ENCODE data around the gene KCNQ2. TPM values are rescaled to one million over a fixed set of nuclear protein-coding genes. Genes with fewer than 3 reads are reported as not detected.

KCNQ2 gene
- total RNA-seq, 1 experiment from 2014 or later: 0.25 TPM

- ChIA-PET CTCF (no interaction called here), POLR2A (no interaction called here)
- Mint-ChIP-seq H3K27ac (ENCODE audit: unreplicated experiment) (no peak overlapping the region), H3K27me3 (ENCODE audit: insufficient read depth, unreplicated experiment) (no peaks in the 10 kb centered on the region), H3K4me1 (ENCODE audit: low read depth, unreplicated experiment) (no peaks in the 10 kb centered on the region), H3K36me3 (ENCODE audit: insufficient read depth, unreplicated experiment) (no peaks in the 10 kb centered on the region), H3K4me3 (ENCODE audit: unreplicated experiment) (no peak overlapping the region), H3K9me3 (ENCODE audit: unreplicated experiment) (peaks cover 20% of the 10 kb centered on the region)
- H3K4me3 ChIP-seq (ENCODE audit: low read depth, low read length): no peak overlapping the region
- no peak for TF ChIP-seq CTCF (IDR thresholded peaks at IDR 0.05; ENCODE audit: insufficient read depth in 1 of 2, low read depth in 1 of 2, low read length in 1 of 2, severe bottlenecking in 1 of 2, unreplicated experiment in 1 of 2)
- no peaks in the 10 kb centered on the region for H3K36me3 ChIP-seq (ENCODE audit: control insufficient read depth, insufficient read depth, low read length)
- BruUV-seq (replicated peaks): no TSS peak
- intact Hi-C loops (cut with micrococcal nuclease; ENCODE audit: unreplicated experiment): no loop called here
- no peaks in the 10 kb centered on the region for H3K9me3 ChIP-seq
- H3K4me1 ChIP-seq: no peaks in the 10 kb centered on the region
- H3K27me3 ChIP-seq (replicated peaks; ENCODE audit: control insufficient read depth, insufficient read depth, low read length): no peaks in the 10 kb centered on the region
- DNase-seq: no peak
These were observed 20.1 kb upstream of the KCNQ2 start for GRCh38 chr20:63492518-63492917.

- Histone ChIP-seq H3K4me1 (no peaks in the 10 kb centered on the region), H3K36me3 (ENCODE audit: control insufficient read depth, insufficient read depth, low read length) (no peaks in the 10 kb centered on the region), H3K9me3 (no peaks in the 10 kb centered on the region), H3K27me3 (replicated peaks; ENCODE audit: control insufficient read depth, insufficient read depth, low read length) (no peaks in the 10 kb centered on the region), H3K4me3 (ENCODE audit: low read depth, low read length) (no peak overlapping the region)
- Mint-ChIP-seq H3K27ac (ENCODE audit: unreplicated experiment) (no peak overlapping the region), H3K9me3 (ENCODE audit: unreplicated experiment) (peaks cover 20% of the 10 kb centered on the region), H3K27me3 (ENCODE audit: insufficient read depth, unreplicated experiment) (no peaks in the 10 kb centered on the region), H3K4me1 (ENCODE audit: low read depth, unreplicated experiment) (no peaks in the 10 kb centered on the region), H3K36me3 (ENCODE audit: insufficient read depth, unreplicated experiment) (no peaks in the 10 kb centered on the region), H3K4me3 (ENCODE audit: unreplicated experiment) (no peak overlapping the region)
- ChIA-PET POLR2A (no interaction called here), CTCF (no interaction called here)
- no TSS peak for BruUV-seq (replicated peaks)
- DNase-seq: no peak
- TF ChIP-seq CTCF (IDR thresholded peaks at IDR 0.05; ENCODE audit: insufficient read depth in 1 of 2, low read depth in 1 of 2, low read length in 1 of 2, severe bottlenecking in 1 of 2, unreplicated experiment in 1 of 2): no peak
- intact Hi-C loops (cut with micrococcal nuclease; ENCODE audit: unreplicated experiment): no loop called here
These were observed 19.3 kb upstream of the KCNQ2 start for GRCh38 chr20:63491635-63492230.

- Histone ChIP-seq H3K4me3 (ENCODE audit: low read depth, low read length) (no peak overlapping the region), H3K4me1 (no peaks in the 10 kb centered on the region), H3K9me3 (no peaks in the 10 kb centered on the region), H3K36me3 (ENCODE audit: control insufficient read depth, insufficient read depth, low read length) (no peaks in the 10 kb centered on the region), H3K27me3 (replicated peaks; ENCODE audit: control insufficient read depth, insufficient read depth, low read length) (no peaks in the 10 kb centered on the region)
- Mint-ChIP-seq H3K9me3 (ENCODE audit: unreplicated experiment) (peaks cover 20% of the 10 kb centered on the region), H3K36me3 (ENCODE audit: insufficient read depth, unreplicated experiment) (no peaks in the 10 kb centered on the region), H3K27ac (ENCODE audit: unreplicated experiment) (no peak overlapping the region), H3K4me1 (ENCODE audit: low read depth, unreplicated experiment) (no peaks in the 10 kb centered on the region), H3K4me3 (ENCODE audit: unreplicated experiment) (no peak overlapping the region), H3K27me3 (ENCODE audit: insufficient read depth, unreplicated experiment) (no peaks in the 10 kb centered on the region)
- CTCF ChIA-PET: no interaction called here
- intact Hi-C loops (cut with micrococcal nuclease; ENCODE audit: unreplicated experiment): no loop called here
- POLR2A ChIA-PET: no interaction called here
- TF ChIP-seq CTCF (IDR thresholded peaks at IDR 0.05; ENCODE audit: insufficient read depth in 1 of 2, low read depth in 1 of 2, low read length in 1 of 2, severe bottlenecking in 1 of 2, unreplicated experiment in 1 of 2): no peak
- DNase-seq: no peak
- no TSS peak for BruUV-seq (replicated peaks)
These were observed 18.6 kb upstream of the KCNQ2 start for GRCh38 chr20:63491078-63491477.

Data from Caco-2 (cell line).